Fibroblast of pulmonary artery (primary cell): ENCODE data around the gene SAMD10.
A peak's percentile ranks its signal among the peaks of the same experiment; 100 is the strongest.

Source experiments
- DNase-seq: peaks from one replicate; pipeline ENCODE4 v3.0.0-alpha.2; 2010; ENCODE audit warnings: low read depth
- H3K4me3 ChIP-seq: replicated peaks from 2 replicates; pipeline ENCODE4 v1.5.1; 2011; ENCODE audit warnings: low read depth, mild to moderate bottlenecking, control low read depth, low read length, moderate library complexity
- TF ChIP-seq, protein P1 (sequence below): IDR thresholded peaks from 2 replicates; pipeline ENCODE4 v1.5.1; 2011; ENCODE audit warnings: mild to moderate bottlenecking, control low read depth, low read length, inconsistent platforms; ENCODE audit errors: missing control alignments

Gene SAMD10

DNA sequence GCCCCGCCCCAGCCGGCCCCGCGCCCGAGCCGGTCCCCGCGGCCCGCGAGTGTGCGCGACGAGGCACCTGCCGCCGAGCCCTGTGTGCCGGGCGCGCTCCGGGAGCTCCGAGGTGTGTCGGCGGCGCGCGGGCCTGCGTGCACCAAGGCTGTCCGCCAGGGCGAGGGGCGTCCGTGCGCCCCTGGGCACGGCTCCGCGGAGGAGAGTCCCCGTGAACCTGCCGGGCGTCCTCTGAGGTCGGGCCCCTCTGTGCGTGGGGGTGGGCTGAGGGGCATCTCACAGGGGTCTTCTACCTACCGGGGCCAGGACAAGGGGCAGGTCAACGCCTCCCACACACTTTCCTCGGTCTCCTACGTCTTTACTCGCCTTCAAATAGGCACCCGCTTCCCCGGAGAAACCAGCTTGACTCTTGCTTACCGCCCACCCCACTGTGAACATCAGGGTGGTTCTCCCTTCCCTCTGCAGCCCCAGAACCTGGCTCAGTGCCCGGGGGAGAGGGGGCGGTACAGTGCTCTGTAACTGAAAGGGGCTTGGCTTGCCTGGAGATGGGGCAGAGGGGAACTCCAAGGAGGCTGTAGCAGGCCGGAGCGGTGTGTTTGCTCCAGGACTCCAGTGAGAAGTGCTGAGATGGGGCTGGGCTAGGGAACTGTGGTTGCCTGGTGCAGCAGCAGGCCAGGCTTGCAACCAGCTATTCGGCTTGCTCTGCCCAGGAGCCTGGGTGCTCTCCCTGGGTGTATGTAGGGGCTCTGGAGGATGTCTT lies at the start of gene SAMD10:
SAMD10 (minus strand) TSS at position 86 of the 760 bp plus-strand sequence. CDS start 175 bp downstream, outside the sequence.
- TF ChIP-seq, protein P1, sequence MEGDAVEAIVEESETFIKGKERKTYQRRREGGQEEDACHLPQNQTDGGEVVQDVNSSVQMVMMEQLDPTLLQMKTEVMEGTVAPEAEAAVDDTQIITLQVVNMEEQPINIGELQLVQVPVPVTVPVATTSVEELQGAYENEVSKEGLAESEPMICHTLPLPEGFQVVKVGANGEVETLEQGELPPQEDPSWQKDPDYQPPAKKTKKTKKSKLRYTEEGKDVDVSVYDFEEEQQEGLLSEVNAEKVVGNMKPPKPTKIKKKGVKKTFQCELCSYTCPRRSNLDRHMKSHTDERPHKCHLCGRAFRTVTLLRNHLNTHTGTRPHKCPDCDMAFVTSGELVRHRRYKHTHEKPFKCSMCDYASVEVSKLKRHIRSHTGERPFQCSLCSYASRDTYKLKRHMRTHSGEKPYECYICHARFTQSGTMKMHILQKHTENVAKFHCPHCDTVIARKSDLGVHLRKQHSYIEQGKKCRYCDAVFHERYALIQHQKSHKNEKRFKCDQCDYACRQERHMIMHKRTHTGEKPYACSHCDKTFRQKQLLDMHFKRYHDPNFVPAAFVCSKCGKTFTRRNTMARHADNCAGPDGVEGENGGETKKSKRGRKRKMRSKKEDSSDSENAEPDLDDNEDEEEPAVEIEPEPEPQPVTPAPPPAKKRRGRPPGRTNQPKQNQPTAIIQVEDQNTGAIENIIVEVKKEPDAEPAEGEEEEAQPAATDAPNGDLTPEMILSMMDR: no peak
- peak within 1 kb of the TSS; percentile 50 for H3K4me3 ChIP-seq
- no peak for DNase-seq

DNA sequence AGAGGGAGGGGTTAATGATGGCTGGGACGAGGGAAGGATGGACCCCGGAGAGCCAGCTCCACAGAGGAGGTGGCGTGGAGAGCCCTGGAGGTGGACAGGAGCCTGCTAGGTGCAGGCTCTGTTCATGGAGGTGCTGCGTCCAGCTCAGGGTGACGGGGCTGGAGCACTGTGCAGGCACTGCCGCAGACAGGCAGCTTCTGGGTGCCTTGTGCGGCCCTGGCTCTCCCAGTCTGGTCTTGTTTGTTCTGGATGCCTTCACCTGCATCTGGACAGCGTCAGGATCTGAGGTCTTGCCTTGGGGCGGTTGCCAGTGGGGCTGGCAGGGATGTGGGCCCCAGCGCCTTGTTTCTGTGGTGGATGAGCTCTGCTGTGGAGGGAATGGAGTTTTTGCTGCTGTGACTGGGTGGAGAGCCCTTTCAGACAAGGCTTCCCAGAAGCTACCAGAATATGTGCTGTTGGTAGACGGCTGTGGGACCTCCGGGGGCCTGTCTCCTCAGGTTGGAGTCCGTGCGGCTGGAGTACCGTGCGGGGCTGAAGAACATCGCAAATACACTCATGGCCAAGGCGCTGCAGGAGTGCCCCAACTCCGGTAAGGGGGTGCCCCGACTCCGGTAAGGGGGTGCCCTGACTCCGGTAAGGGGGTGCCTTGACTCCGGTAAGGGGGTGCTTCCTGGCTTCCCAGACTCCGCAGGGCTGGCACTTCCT lies 48.7 kb upstream of the SAMD10 start:
- TF ChIP-seq, protein P1: no peak
- DNase-seq: no peak
- H3K4me3 ChIP-seq: no peak overlapping the region

DNA sequence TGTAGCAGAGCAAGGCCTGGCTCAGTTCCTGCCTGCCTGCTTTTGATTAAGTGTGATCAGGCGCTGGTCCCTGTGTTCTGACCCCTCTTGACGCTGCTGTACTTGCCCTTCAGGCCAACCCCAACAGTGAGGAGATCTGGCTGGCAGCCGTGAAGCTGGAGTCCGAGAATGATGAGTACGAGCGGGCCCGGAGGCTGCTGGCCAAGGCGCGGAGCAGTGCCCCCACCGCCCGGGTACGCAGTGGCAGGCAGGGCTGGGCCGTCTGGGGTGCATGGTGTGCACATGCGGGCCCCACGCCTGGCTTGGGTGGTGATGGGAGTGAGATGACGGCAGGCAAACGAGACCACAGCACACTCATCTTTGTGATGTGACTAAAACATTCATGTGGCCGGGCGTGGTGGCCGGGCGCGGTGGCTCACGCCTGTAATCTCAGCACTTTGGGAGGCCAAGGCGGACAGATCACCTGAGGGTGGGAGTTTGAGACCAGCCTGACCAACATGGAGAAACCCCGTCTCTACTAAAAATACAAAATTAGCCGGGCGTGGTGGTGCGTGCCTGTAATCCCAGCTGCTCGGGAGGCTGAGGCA lies 46.5 kb upstream of the SAMD10 start:
- TF ChIP-seq, protein P1: no peak
- H3K4me3 ChIP-seq: no peak overlapping the region
- no peak for DNase-seq

DNA sequence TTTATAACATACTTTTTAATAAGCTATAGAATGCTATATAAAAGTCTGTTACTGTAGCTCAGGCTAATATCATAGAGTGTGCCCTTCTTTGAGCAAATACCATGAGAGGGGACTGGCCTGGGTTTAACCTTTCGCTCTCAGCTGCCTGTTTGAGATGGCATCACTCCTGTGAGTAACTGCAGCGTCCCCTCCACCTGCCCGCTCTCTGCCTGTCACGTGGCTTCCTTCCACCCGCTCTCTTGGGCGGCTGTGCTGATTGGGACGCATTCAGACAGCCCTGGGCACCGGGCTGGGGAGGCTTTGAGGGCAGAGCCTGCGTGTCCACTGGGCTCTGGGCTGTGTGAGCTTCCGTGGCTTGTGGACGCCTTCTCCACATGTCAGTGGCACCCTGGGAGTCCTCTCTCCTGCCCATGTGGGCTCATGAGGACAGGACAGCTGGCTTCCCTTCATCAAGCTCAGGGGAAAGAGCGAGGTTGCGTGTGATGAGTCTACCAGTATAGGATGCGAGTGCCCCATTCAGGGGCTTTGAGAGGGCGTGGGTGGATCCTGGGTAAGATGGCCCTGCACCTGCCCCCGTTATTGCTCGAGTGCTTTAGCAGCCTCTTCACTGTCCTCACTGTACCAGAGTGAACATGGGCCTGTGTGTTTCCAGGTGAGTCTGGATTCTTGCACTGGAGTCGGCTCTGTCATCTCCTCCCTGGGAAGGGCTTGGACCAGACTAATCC lies 45.8 kb upstream of the SAMD10 start:
- no peak for DNase-seq
- H3K4me3 ChIP-seq: no peak overlapping the region
- TF ChIP-seq, protein P1: no peak

DNA sequence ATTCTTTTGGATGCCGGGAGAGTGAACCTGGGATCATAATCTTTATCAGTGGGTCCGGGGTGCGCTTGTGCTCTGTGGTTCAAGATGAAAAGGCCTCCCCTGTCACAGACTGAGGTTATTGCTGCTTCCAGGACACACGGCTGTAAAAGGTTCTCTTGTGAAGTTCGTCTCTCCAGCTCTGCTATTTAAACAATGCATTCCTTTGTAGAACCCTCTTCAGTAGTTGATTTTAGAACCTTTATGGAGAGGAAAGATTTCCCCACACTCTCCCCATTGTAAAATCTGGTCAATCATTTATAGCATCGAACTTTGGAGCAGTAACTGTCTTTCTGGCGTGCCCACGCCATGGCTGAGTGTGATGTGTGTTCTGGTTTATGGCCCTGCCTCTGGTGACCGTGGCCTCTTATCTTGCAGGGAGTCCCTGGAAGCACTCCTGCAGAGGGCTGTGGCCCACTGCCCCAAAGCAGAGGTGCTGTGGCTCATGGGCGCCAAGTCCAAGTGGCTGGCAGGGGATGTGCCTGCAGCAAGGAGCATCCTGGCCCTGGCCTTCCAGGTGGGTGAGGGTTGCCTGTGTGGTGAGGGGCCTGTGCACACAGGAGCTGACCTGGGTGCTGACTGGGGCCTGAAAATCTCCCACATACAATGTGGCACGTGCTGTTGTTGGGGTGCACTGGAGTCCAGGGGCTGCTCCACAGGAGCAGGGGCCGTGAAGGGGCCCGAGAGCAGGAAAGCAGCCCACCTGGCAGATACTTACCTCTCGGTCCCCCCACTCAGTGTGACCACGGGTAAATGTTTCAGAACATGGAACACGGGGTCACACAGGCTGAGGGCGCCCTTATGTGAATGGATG lies 44.9 kb upstream of the SAMD10 start:
- TF ChIP-seq, protein P1: no peak
- no peak for DNase-seq
- H3K4me3 ChIP-seq: no peak overlapping the region
